ENCODE measurements around the gene SMAD9. TPM values are rescaled to one million over a fixed set of nuclear protein-coding genes. Genes with fewer than 3 reads are reported as not detected.

SMAD9 gene
- polyA plus RNA-seq, 1 of the 3 experiments (the other 2 are of a cell fraction): 3.1 TPM

- H3K4me1 ChIP-seq (ENCODE audit: control insufficient read depth in 1 of 2, insufficient read depth in 2 of 2, low read depth in 1 of 2, low read length in 1 of 2): peaks cover 14 to 22% of the 10 kb centered on the region in 2 experiments; a peak in 2 of 4 replicates
- H3K79me2 ChIP-seq (ENCODE audit: insufficient read depth): peaks cover 92% of the 10 kb centered on the region
- no peaks in the 10 kb centered on the region for H4K20me1 ChIP-seq (ENCODE audit: insufficient read depth)
- H3K36me3 ChIP-seq (replicated peaks in 1 of 2; ENCODE audit: control insufficient read depth in 1 of 2, insufficient read depth in 2 of 2, low read length in 1 of 2): no peaks in the 10 kb centered on the region
- no peak for DNase-seq
- 75% methylated on average over 9 of the region's 9 CpGs for WGBS (ENCODE audit: low lambda C conversion rate)
- TF ChIP-seq RFX5 (IDR thresholded peaks at IDR 0.05; ENCODE audit: low read length) (no peak), GATA2 (CRISPR knock-in tag; IDR thresholded peaks at IDR 0.05) (no peak), USF2 (IDR thresholded peaks at IDR 0.05; ENCODE audit: borderline replicate concordance, low read depth, low read length) (no peak), TEAD4 (IDR thresholded peaks at IDR 0.05; ENCODE audit: borderline replicate concordance, insufficient read depth) (no peak), ELF1 (IDR thresholded peaks at IDR 0.05) (no peak)
- TF ChIP-seq, protein P1, sequence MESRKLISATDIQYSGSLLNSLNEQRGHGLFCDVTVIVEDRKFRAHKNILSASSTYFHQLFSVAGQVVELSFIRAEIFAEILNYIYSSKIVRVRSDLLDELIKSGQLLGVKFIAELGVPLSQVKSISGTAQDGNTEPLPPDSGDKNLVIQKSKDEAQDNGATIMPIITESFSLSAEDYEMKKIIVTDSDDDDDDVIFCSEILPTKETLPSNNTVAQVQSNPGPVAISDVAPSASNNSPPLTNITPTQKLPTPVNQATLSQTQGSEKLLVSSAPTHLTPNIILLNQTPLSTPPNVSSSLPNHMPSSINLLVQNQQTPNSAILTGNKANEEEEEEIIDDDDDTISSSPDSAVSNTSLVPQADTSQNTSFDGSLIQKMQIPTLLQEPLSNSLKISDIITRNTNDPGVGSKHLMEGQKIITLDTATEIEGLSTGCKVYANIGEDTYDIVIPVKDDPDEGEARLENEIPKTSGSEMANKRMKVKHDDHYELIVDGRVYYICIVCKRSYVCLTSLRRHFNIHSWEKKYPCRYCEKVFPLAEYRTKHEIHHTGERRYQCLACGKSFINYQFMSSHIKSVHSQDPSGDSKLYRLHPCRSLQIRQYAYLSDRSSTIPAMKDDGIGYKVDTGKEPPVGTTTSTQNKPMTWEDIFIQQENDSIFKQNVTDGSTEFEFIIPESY (IDR thresholded peaks at IDR 0.05; ENCODE audit: borderline replicate concordance, low read depth): no peak
- H3K27ac ChIP-seq (ENCODE audit: low read depth in 2 of 2, low read length in 1 of 2): no peak overlapping the region
- no peak overlapping the region for H3K4me2 ChIP-seq
- H3K4me3 ChIP-seq (ENCODE audit: low read depth in 2 of 2, low read length in 1 of 2): no peak overlapping the region
- H3K9me2 ChIP-seq: no peaks in the 10 kb centered on the region
- CTCF ChIA-PET: interaction anchor here (1.2 kb wide), 1 partner anchor 10 kb away, joined by 3 read pairs; no protein-coding TSS in a partner anchor
- H3F3A ChIP-seq (replicated peaks; ENCODE audit: insufficient read depth): peaks cover 14% of the 10 kb centered on the region
- POLR2A ChIA-PET: no interaction called here
- no peaks in the 10 kb centered on the region for H3K9me3 ChIP-seq
- no peak overlapping the region for H3K9ac ChIP-seq
- no peaks in the 10 kb centered on the region for H3K27me3 ChIP-seq (ENCODE audit: insufficient read depth)
- no peak overlapping the region for H2AFZ ChIP-seq (ENCODE audit: low read depth)
These were observed 32.1 kb downstream of the SMAD9 start for GRCh38 chr13:36887758-36888521.

GRCh38 chr13:36885901-36886300, 34.1 kb downstream of the SMAD9 start:
- POLR2A ChIA-PET: no interaction called here
- no peak for DNase-seq
- H3K4me2 ChIP-seq: no peak overlapping the region
- H3K9me2 ChIP-seq: no peaks in the 10 kb centered on the region
- H3F3A ChIP-seq (replicated peaks; ENCODE audit: insufficient read depth): no peaks in the 10 kb centered on the region
- H3K4me3 ChIP-seq (ENCODE audit: low read depth in 2 of 2, low read length in 1 of 2): no peak overlapping the region
- H3K9me3 ChIP-seq: no peaks in the 10 kb centered on the region
- TF ChIP-seq ELF1 (IDR thresholded peaks at IDR 0.05) (no peak), SMC3 (IDR thresholded peaks at IDR 0.05; ENCODE audit: low read depth, low read length) (no peak), MXI1 (IDR thresholded peaks at IDR 0.05; ENCODE audit: low read depth, low read length) (no peak), FOXJ3 (CRISPR knock-in tag; IDR thresholded peaks at IDR 0.05) (no peak), MAX (IDR thresholded peaks at IDR 0.05; ENCODE audit: low read depth) (no peak), TAF1 (IDR thresholded peaks at IDR 0.05; ENCODE audit: borderline replicate concordance, low read depth, low read length) (no peak), NFIC (IDR thresholded peaks at IDR 0.05; ENCODE audit: borderline replicate concordance) (no peak), SIN3A (IDR thresholded peaks at IDR 0.05; ENCODE audit: borderline replicate concordance, low read depth, low read length) (no peak), MEF2A (IDR thresholded peaks at IDR 0.05; ENCODE audit: borderline replicate concordance, low read depth) (no peak), RXRA (IDR thresholded peaks at IDR 0.05; ENCODE audit: borderline replicate concordance, low read depth) (no peak), NRF1 (IDR thresholded peaks at IDR 0.05; ENCODE audit: low read depth, low read length) (no peak), POLR2AphosphoS5 (IDR thresholded peaks at IDR 0.05; ENCODE audit: low read depth, low read length) (no peak), USF2 (IDR thresholded peaks at IDR 0.05; ENCODE audit: borderline replicate concordance, low read depth, low read length) (no peak), EZH2phosphoT487 (IDR thresholded peaks at IDR 0.05; ENCODE audit: borderline replicate concordance, low read depth) (no peak), PBX3 (IDR thresholded peaks at IDR 0.05) (no peak)
- TF ChIP-seq, protein P2, sequence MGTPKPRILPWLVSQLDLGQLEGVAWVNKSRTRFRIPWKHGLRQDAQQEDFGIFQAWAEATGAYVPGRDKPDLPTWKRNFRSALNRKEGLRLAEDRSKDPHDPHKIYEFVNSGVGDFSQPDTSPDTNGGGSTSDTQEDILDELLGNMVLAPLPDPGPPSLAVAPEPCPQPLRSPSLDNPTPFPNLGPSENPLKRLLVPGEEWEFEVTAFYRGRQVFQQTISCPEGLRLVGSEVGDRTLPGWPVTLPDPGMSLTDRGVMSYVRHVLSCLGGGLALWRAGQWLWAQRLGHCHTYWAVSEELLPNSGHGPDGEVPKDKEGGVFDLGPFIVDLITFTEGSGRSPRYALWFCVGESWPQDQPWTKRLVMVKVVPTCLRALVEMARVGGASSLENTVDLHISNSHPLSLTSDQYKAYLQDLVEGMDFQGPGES (IDR thresholded peaks at IDR 0.05; ENCODE audit: low read depth, low read length): no peak
- H3K79me2 ChIP-seq (ENCODE audit: insufficient read depth): peaks cover 95% of the 10 kb centered on the region
- 92% methylated on average over 6 of the region's 6 CpGs for WGBS (ENCODE audit: low lambda C conversion rate)
- H3K9ac ChIP-seq: no peak overlapping the region
- H3K36me3 ChIP-seq (replicated peaks in 1 of 2; ENCODE audit: control insufficient read depth in 1 of 2, insufficient read depth in 2 of 2, low read length in 1 of 2): no peaks in the 10 kb centered on the region
- H3K4me1 ChIP-seq (ENCODE audit: control insufficient read depth in 1 of 2, insufficient read depth in 2 of 2, low read depth in 1 of 2, low read length in 1 of 2): peaks cover 13 to 16% of the 10 kb centered on the region in 2 experiments; a peak in 2 of 4 replicates
- no peaks in the 10 kb centered on the region for H3K27me3 ChIP-seq (ENCODE audit: insufficient read depth)
- H3K27ac ChIP-seq (ENCODE audit: low read depth in 2 of 2, low read length in 1 of 2): no peak overlapping the region
- H4K20me1 ChIP-seq (ENCODE audit: insufficient read depth): no peaks in the 10 kb centered on the region
- H2AFZ ChIP-seq (ENCODE audit: low read depth): no peak overlapping the region
- CTCF ChIA-PET: interaction anchor here (1.3 kb wide), 1 partner anchor 95 kb away, joined by 4 read pairs; no protein-coding TSS in a partner anchor
